Heart left ventricle (tissue), 16 donors: ENCODE results near the gene COPS9. TPM values are rescaled to one million over a fixed set of nuclear protein-coding genes. Genes with fewer than 3 reads are reported as not detected.

Source experiments
- ATAC-seq, 4 donors: fragments of 200-7000 bp; cut with Tn5 transposase; one replicate each; pipeline ENCODE4 v1.9.1; 2020 to 2022; ENCODE audit warnings: moderate library complexity in 4 of 4, mild to moderate bottlenecking in 3 of 4, moderate number of reproducible peaks in 1 of 4
- DNase-seq, 5 donors: peaks; one replicate each; pipeline ENCODE4 v3.0.0-alpha.2; 2020
- H3K27ac ChIP-seq, 12 donors: fragments of 200-600 bp; sonication (generic) in 4 of 12; one replicate each; pipeline versions ENCODE4 v1.5.0 to v1.8.0; 2016 to 2022; ENCODE audit warnings: mild to moderate bottlenecking in 2 of 12
- H3K27me3 ChIP-seq, 9 donors: fragments of 200-600 bp; sonication (generic) in 2 of 9; one replicate each; pipeline versions ENCODE4 v1.5.1 to v1.8.0; 2016 to 2022; ENCODE audit warnings: mild to moderate bottlenecking in 3 of 9
- H3K36me3 ChIP-seq, 9 donors: fragments of 200-600 bp; sonication (generic) in 2 of 9; one replicate each; pipeline versions ENCODE4 v1.5.0 to v1.8.0; 2018 to 2022; ENCODE audit warnings: mild to moderate bottlenecking in 2 of 9
- H3K4me1 ChIP-seq, 12 donors: fragments of 200-600 bp; sonication (generic) in 4 of 12; one replicate each; pipeline versions ENCODE4 v1.5.0 to v1.8.0; 2016 to 2022; ENCODE audit warnings: mild to moderate bottlenecking in 3 of 12
- H3K4me3 ChIP-seq, 12 donors: fragments of 200-600 bp; sonication (generic) in 4 of 12; one replicate each; pipeline versions ENCODE4 v1.5.0 to v1.8.0; 2017 to 2022; ENCODE audit warnings: mild to moderate bottlenecking in 9 of 12, moderate library complexity in 4 of 12
- H3K9me3 ChIP-seq, 12 donors: fragments of 200-600 bp; sonication (generic) in 4 of 12; one replicate each; pipeline versions ENCODE4 v1.5.0 to v1.8.0; 2016 to 2022; ENCODE audit warnings: mild to moderate bottlenecking in 1 of 12
- CTCF ChIP-seq, 12 donors: fragments of 200-600 bp; sonication (generic) in 4 of 12; IDR thresholded peaks; one replicate each; pipeline versions ENCODE4 v1.5.0 to v1.8.0; 2018 to 2022; ENCODE audit warnings: antibody characterized with exemption in 12 of 12, mild to moderate bottlenecking in 5 of 12
- POLR2A ChIP-seq, 2 donors: fragments of 450-650 bp; IDR thresholded peaks; one replicate each; pipeline ENCODE4 v1.6.1; 2017; ENCODE audit warnings: antibody characterized with exemption in 2 of 2, mild to moderate bottlenecking in 2 of 2, moderate library complexity in 2 of 2
- WGBS, 4 donors: extraction: QIAGEN DNeasy Blood & Tissue Kit in 2 of 4; methylation state at CpG; one replicate each; pipeline versions ENCODE4 v1.1.5 to v1.1.7; 2013 to 2018; 5-methylcytosine and 5-hydroxymethylcytosine counted together
- intact Hi-C, 10 donors: fragments of 100-400 bp; cut with DNase I; formaldehyde crosslinking; loops; one replicate each; pipeline versions ENCODE4 v1.11.1 to v1.14.2; 2022
- polyA plus RNA-seq, 2 donors: library from polyadenylated mRNA; stranded (reverse); fragments of 200-250 nt; gene quantifications; one replicate each; pipeline ENCODE4 v1.2.3, GENCODE V29; 2013
- total RNA-seq, 9 donors: library from RNA; depleted of rRNA in 2 of 9; stranded (reverse); fragments of >200 nt in 2 of 9; fragmentation: NEBNext Ultra II Directional in 3 of 9; extraction: Animal tissue kit (Norgen Biotek cat#: 25700) in 3 of 9; gene quantifications; one replicate each; pipeline versions ENCODE4 v1.1.0 to v1.2.4, GENCODE V29; 2016 to 2023
- donor health status: ischemic (EF 13 %, LVEDD 7.1; RV severe dilation, severe dysfunction).
- donor health status: healthy with polysubstance abuse.
- donor health status: DM: no; HTN: yes; CAD: no.
- donor health status: DM: no; HTN: no; CAD: no.
- donor health status: ischemic (EF 25% LVEDD 6.9; RV normal size, moderate dysfunction).
- donor health status: ischemic (EF 25% LVEDD 5.7; RV mildly dilated, moderate dysfunction).
- donor health status: healthy.
- donor health status: DM: yes; HTN: yes; CAD: no.
- donor health status: ischemic (EF 35%, LVEDD 5.7; RV mildly dilated, moderate dysfunction).
- donor health status: nonischemic (EF 11% LVEDD 7.7; RV severe dilation, severe dysfunction).
- donor health status: DM: yes; HTN: yes; CAD: no.
- donor health status: PGD.
- donor health status: ischemic (EF 29% LVEDD 5.4; RV normal size, mild dysfunction).
- donor health status: nonischemic (EF 23%, LVEDD 6.1; RV moderate dilation, normal function).

COPS9 gene
- total and polyA plus RNA-seq, 11 donors, result 130 to 664 (median 178) TPM

GRCh38 chr2:240111253-240111652, 24.9 kb downstream of the COPS9 start:
- Histone ChIP-seq H3K27me3 (peaks cover 0 to 22% (median 0%) of the 10 kb centered on the region in 9 donors), H3K36me3 (no peaks in the 10 kb centered on the region), H3K4me3 (no peak overlapping the region), H3K9me3 (peaks cover 0 to 10% (median 0%) of the 10 kb centered on the region in 12 donors), H3K27ac (no peak overlapping the region), H3K4me1 (no peaks in the 10 kb centered on the region)
- DNase-seq (no peak), ATAC-seq (no peak)
- intact Hi-C loops, result no loop called here
- no peak for TF ChIP-seq CTCF (IDR thresholded peaks at IDR 0.05)
- TF ChIP-seq POLR2A (IDR thresholded peaks at IDR 0.05), result no peak
- WGBS, 4 donors, result 45 to 64% (median 62%) methylated on average over 10 of the region's 10 CpGs

GRCh38 chr2:240109386-240109785, 26.7 kb downstream of the COPS9 start:
- intact Hi-C loops, result no loop called here
- no peak for DNase-seq
- H3K36me3 ChIP-seq, result no peaks in the 10 kb centered on the region
- no peaks in the 10 kb centered on the region for H3K9me3 ChIP-seq
- no peak for ATAC-seq
- WGBS, 4 donors, result 72 to 86% (median 78%) methylated on average over 11 of the region's 11 CpGs
- no peaks in the 10 kb centered on the region for H3K4me1 ChIP-seq
- no peak overlapping the region for H3K27ac ChIP-seq
- H3K27me3 ChIP-seq, result peaks cover 0 to 30% (median 0%) of the 10 kb centered on the region in 9 donors
- no peak for TF ChIP-seq CTCF (IDR thresholded peaks at IDR 0.05)
- TF ChIP-seq POLR2A (IDR thresholded peaks at IDR 0.05), result no peak
- no peak overlapping the region for H3K4me3 ChIP-seq

- H3K4me3 ChIP-seq, result no peak overlapping the region
- intact Hi-C loops, result no loop called here
- WGBS, 4 donors, result 55 to 69% (median 59%) methylated on average over 5 to 6 of the region's 6 CpGs
- no peaks in the 10 kb centered on the region for H3K4me1 ChIP-seq
- H3K27ac ChIP-seq, result no peak overlapping the region
- TF ChIP-seq CTCF (IDR thresholded peaks at IDR 0.05) (no peak), POLR2A (IDR thresholded peaks at IDR 0.05) (no peak)
- no peak for DNase-seq
- peaks cover 0 to 21% (median 0%) of the 10 kb centered on the region in 9 donors for H3K27me3 ChIP-seq
- no peaks in the 10 kb centered on the region for H3K36me3 ChIP-seq
- H3K9me3 ChIP-seq, result no peaks in the 10 kb centered on the region
- no peak for ATAC-seq
These were observed 28.7 kb downstream of the COPS9 start for GRCh38 chr2:240107477-240107796.

- H3K4me1 ChIP-seq, result no peaks in the 10 kb centered on the region
- ATAC-seq (no peak), DNase-seq (no peak)
- 68 to 81% (median 74%) methylated on average over 15 to 17 of the region's 17 CpGs for WGBS, 4 donors
- H3K9me3 ChIP-seq, result no peaks in the 10 kb centered on the region
- TF ChIP-seq CTCF (IDR thresholded peaks at IDR 0.05) (no peak), POLR2A (IDR thresholded peaks at IDR 0.05) (no peak)
- no peak overlapping the region for H3K4me3 ChIP-seq
- intact Hi-C loops, result no loop called here
- H3K27me3 ChIP-seq, result peaks cover 0 to 21% (median 0%) of the 10 kb centered on the region in 9 donors
- H3K27ac ChIP-seq, result no peak overlapping the region
- H3K36me3 ChIP-seq, result no peaks in the 10 kb centered on the region
These were observed 29.2 kb downstream of the COPS9 start for GRCh38 chr2:240106765-240107476.
